HuH-7 (cell line): ENCODE results near the gene CLIC2.

ENCODE experiments used
- DNase-seq: peaks from one replicate; pipeline ENCODE4 v3.0.0; 2011; ENCODE audit warnings: low spot score

The CLIC2 gene

GRCh38 chrX:155262970-155263754, 71.3 kb downstream of the CLIC2 start:
- no peak for DNase-seq

- no peak for DNase-seq
Observed at GRCh38 chrX:155259752-155260151, 74.7 kb downstream of the CLIC2 start.

GRCh38 chrX:155251391-155251790, 83.0 kb downstream of the CLIC2 start:
- no peak for DNase-seq

GRCh38 chrX:155247497-155247896, 86.9 kb downstream of the CLIC2 start:
- DNase-seq, result no peak

- DNase-seq, result no peak
Observed at GRCh38 chrX:155246748-155247147, 87.7 kb downstream of the CLIC2 start.

GRCh38 chrX:155242300-155242699, 92.1 kb downstream of the CLIC2 start:
- no peak for DNase-seq

GRCh38 chrX:155237719-155238118, 96.7 kb downstream of the CLIC2 start:
- DNase-seq, result no peak

- DNase-seq, result peak; percentile 6
Observed at GRCh38 chrX:155235891-155236290, 98.5 kb downstream of the CLIC2 start.

- no peak for DNase-seq
Observed at GRCh38 chrX:155231163-155231562, 103.3 kb downstream of the CLIC2 start.
